Measurements from ENCODE around the gene SEMA4C. TPM values are rescaled to one million over a fixed set of nuclear protein-coding genes. Genes with fewer than 3 reads are reported as not detected.

The SEMA4C gene
- total and polyA plus RNA-seq, 9 of the 15 experiments (the other 6 are each of a cell fraction or from before 2014, with no cell fraction given): 0.32 to 59.7 (median 23.9) TPM

GRCh38 chr2:96918754-96919550 is 49.1 kb upstream of the SEMA4C start (continued):
- TF ChIP-seq, protein P1, sequence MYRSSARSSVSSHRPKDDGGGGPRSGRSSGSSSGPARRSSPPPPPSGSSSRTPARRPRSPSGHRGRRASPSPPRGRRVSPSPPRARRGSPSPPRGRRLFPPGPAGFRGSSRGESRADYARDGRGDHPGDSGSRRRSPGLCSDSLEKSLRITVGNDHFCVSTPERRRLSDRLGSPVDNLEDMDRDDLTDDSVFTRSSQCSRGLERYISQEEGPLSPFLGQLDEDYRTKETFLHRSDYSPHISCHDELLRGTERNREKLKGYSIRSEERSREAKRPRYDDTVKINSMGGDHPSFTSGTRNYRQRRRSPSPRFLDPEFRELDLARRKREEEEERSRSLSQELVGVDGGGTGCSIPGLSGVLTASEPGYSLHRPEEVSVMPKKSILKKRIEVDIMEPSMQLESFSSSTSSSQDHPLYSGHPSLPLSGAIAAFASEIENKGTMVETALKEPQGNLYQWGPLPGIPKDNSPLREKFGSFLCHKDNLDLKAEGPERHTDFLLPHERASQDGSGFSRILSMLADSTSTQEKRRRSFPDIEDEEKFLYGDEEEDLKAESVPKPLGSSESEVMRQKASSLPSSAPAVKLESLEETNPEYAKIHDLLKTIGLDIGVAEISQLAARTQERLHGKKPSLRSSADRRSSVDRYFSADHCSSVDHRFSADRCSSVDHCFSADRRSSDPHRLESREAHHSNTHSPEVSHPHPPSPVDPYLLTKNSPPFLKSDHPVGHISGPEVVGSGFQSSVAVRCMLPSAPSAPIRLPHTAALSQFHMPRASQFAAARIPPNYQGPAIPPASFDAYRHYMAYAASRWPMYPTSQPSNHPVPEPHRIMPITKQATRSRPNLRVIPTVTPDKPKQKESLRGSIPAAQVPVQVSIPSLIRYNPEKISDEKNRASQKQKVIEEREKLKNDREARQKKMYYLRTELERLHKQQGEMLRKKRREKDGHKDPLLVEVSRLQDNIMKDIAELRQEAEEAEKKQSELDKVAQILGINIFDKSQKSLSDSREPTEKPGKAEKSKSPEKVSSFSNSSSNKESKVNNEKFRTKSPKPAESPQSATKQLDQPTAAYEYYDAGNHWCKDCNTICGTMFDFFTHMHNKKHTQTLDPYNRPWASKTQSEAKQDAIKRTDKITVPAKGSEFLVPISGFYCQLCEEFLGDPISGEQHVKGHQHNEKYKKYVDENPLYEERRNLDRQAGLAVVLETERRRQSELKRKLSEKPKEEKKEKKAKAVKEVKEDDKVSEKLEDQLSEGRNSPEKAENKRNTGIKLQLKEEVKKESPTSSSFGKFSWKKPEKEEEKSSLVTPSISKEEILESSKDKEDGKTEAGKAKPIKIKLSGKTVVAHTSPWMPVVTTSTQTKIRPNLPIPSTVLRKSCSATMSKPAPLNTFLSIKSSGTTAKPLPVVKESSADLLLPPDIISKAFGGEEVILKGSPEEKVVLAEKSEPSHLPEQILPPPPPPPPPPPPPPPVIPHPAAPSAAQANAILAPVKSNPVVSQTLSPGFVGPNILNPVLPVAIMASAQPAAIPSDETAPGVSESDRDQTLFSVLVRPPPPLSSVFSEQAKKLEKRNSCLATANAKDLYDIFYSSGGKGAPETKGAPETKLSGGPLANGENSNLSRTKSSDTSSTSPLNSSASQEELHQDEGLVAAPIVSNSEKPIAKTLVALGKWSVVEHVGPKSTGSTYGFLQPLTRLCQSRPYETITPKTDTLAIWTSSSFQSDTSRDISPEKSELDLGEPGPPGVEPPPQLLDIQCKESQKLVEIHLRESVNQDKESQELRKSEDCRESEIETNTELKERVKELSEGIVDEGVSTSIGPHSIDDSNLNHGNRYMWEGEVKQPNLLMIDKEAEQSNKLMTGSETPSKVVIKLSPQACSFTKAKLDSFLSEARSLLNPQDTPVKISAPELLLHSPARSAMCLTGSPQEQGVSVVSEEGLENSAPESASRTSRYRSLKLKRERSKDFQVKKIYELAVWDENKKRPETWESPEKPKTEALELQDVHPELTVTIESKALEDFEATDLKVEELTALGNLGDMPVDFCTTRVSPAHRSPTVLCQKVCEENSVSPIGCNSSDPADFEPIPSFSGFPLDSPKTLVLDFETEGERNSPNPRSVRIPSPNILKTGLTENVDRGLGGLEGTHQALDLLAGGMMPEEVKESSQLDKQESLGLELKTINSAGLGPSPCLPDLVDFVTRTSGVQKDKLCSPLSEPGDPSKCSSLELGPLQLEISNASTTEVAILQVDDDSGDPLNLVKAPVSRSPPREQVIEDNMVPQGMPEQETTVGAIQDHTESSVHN (IDR thresholded peaks at IDR 0.05; ENCODE audit: borderline replicate concordance in 1 of 2, low read depth in 1 of 2): no peak
- no peak for TF ChIP-seq ZNF12 (CRISPR knock-in tag; IDR thresholded peaks at IDR 0.05)
- TF ChIP-seq HNRNPL (IDR thresholded peaks at IDR 0.05; ENCODE audit: low read depth, low read length): no peak
- no peak for TF ChIP-seq MCM2 (IDR thresholded peaks at IDR 0.05; ENCODE audit: low read depth)
- TF ChIP-seq GATA2 (CRISPR knock-in tag; IDR thresholded peaks at IDR 0.05): peak; percentile 90
- TF ChIP-seq SMARCE1 (IDR thresholded peaks at IDR 0.05): peak; percentile 92
- peak; percentile 76 for TF ChIP-seq SMARCA5 (IDR thresholded peaks at IDR 0.05)
- TF ChIP-seq RBM22 (IDR thresholded peaks at IDR 0.05; ENCODE audit: low read depth, low read length, poor library complexity, severe bottlenecking): no peak
- TF ChIP-seq STAT6 (CRISPR knock-in tag; IDR thresholded peaks at IDR 0.05): no peak
- peak; percentile 48; the same call in 1 of the 2 replicates for TF ChIP-seq MYC (IDR thresholded peaks at IDR 0.05; ENCODE audit: low read depth, low read length)
- TF ChIP-seq MYC (CRISPR knock-in tag; IDR thresholded peaks at IDR 0.05; ENCODE audit: borderline replicate concordance, low read depth): no peak
- TF ChIP-seq CBFB (CRISPR knock-in tag; IDR thresholded peaks at IDR 0.05): no peak
- no peak for TF ChIP-seq FOXK1 (CRISPR knock-in tag; IDR thresholded peaks at IDR 0.05; ENCODE audit: borderline replicate concordance)
- TF ChIP-seq ETS1 (conservative IDR thresholded peaks at IDR 0.05; ENCODE audit: control insufficient read depth, low read depth, low read length): no peak
- peak; percentile 13 for TF ChIP-seq RBBP5 (IDR thresholded peaks at IDR 0.05; ENCODE audit: borderline replicate concordance, insufficient read depth, low read length, poor library complexity, severe bottlenecking)
